ENCODE results near the gene OR2A14.
"Not testable (repeated sequence)": the region's sequence is repeated elsewhere in the genome, so short reads cannot be mapped to it uniquely, and the experiment has no call there.

The OR2A14 gene

GRCh38 chr7:144164784-144165183, 41.8 kb downstream of the OR2A14 start (continued):
- TF ChIP-seq ARNTL (CRISPR knock-in tag; IDR thresholded peaks at IDR 0.05; ENCODE audit: borderline replicate concordance, low read depth): no peak
- no peak for TF ChIP-seq OSR1 (CRISPR knock-in tag; IDR thresholded peaks at IDR 0.05)

GRCh38 chr7:144171594-144172350, 48.8 kb downstream of the OR2A14 start:
- not testable (repeated sequence) for ATAC-seq

- ATAC-seq: no peak
- TF ChIP-seq ESRRG (CRISPR knock-in tag; IDR thresholded peaks at IDR 0.05) (no peak), OSR1 (CRISPR knock-in tag; IDR thresholded peaks at IDR 0.05) (no peak), BACH2 (CRISPR knock-in tag; IDR thresholded peaks at IDR 0.05; ENCODE audit: borderline replicate concordance) (no peak), POU6F1 (CRISPR knock-in tag; IDR thresholded peaks at IDR 0.05; ENCODE audit: borderline replicate concordance, low read depth) (no peak), CSDC2 (CRISPR knock-in tag; IDR thresholded peaks at IDR 0.05) (no peak)
Measured at GRCh38 chr7:144174613-144175012, 51.6 kb downstream of the OR2A14 start.

- ATAC-seq: peak; percentile 94
Measured at GRCh38 chr7:144178380-144179164, 55.6 kb downstream of the OR2A14 start.

- ATAC-seq: not testable (repeated sequence)
Measured at GRCh38 chr7:144179165-144179479, 56.1 kb downstream of the OR2A14 start.
